Central memory CD8-positive, alpha-beta T cell (primary cell): Measurements from ENCODE around the gene GGCX.
"Not testable (repeated sequence)": the region's sequence is repeated elsewhere in the genome, so short reads cannot be mapped to it uniquely, and the experiment has no call there.

Experiments used
- ATAC-seq: fragments of 150-1000 bp; cut with Tn5 transposase; replicated peaks from 2 replicates; pipeline ENCODE4 v1.10.0; 2022; ENCODE audit warnings: mild to moderate bottlenecking, moderate FRiP score, moderate number of reproducible peaks; ENCODE audit not compliant: poor library complexity, severe bottlenecking; ENCODE audit errors: extremely low read depth
- DNase-seq, 2 donors: peaks; one replicate each; pipeline ENCODE4 v3.0.0; 2021; ENCODE audit warnings: low spot score in 2 of 2
- H3K27ac Mint-ChIP-seq: one replicate; pipeline ENCODE4 v1.8.0; 2022; ENCODE audit warnings: low read depth, mild to moderate bottlenecking, moderate library complexity, mixed read lengths
- H3K27me3 Mint-ChIP-seq: one replicate; pipeline ENCODE4 v1.8.0; 2022; ENCODE audit warnings: mixed read lengths
- H3K36me3 Mint-ChIP-seq: one replicate; pipeline ENCODE4 v1.8.0; 2022; ENCODE audit warnings: mild to moderate bottlenecking, moderate library complexity, mixed read lengths; ENCODE audit not compliant: insufficient read depth
- H3K4me1 Mint-ChIP-seq: one replicate; pipeline ENCODE4 v1.8.0; 2022; ENCODE audit warnings: mixed read lengths
- H3K4me3 Mint-ChIP-seq: one replicate; pipeline ENCODE4 v1.8.0; 2022; ENCODE audit warnings: mild to moderate bottlenecking, moderate library complexity, mixed read lengths
- H3K9me3 Mint-ChIP-seq: one replicate; pipeline ENCODE4 v1.8.0; 2022; ENCODE audit warnings: mixed read lengths

Gene GGCX

DNA sequence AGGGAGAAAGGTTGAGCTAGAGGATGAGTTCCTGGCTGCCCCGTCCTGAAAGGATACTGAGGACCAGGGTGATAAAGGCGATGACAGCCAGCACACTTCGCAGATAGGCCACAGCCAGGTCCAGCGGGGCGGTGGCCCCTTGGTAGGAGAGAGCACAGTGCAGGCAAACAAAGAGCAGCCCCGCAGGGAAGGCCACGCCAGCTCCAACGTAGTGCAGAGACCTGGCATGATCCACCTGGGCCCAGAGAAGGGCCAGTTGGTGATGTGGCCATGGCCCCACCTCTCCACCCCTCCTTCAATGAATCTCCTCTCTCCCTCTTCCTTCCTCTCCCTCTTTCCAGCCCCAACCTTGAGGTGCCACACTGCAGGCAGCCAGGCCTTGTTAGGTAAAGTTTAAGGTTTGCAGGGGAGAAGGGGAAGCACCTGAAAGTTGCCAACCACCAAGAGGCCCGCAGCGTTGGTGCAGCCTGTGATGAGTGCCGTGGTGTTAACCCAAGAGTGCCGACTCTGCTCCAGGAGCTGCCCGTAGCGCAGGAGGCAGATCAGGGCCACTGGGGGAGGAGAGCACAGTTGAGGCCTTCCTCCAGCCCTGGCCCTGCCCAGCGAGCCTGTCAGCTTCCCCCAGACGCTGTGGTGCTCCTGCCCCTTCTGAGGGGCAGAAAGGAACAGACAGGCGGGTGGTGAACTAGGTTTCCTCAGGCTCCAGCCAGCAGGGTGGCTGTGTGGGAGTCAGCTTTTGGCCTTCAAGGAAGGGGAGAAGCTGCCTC, 38.4 kb upstream of the GGCX start:
- Mint-ChIP-seq H3K4me3 (no peak overlapping the region), H3K27me3 (no peaks in the 10 kb centered on the region), H3K36me3 (peaks cover 16% of the 10 kb centered on the region), H3K27ac (no peak overlapping the region), H3K4me1 (peaks cover 49% of the 10 kb centered on the region), H3K9me3 (no peaks in the 10 kb centered on the region)
- ATAC-seq (no peak), DNase-seq (no peak)

DNA sequence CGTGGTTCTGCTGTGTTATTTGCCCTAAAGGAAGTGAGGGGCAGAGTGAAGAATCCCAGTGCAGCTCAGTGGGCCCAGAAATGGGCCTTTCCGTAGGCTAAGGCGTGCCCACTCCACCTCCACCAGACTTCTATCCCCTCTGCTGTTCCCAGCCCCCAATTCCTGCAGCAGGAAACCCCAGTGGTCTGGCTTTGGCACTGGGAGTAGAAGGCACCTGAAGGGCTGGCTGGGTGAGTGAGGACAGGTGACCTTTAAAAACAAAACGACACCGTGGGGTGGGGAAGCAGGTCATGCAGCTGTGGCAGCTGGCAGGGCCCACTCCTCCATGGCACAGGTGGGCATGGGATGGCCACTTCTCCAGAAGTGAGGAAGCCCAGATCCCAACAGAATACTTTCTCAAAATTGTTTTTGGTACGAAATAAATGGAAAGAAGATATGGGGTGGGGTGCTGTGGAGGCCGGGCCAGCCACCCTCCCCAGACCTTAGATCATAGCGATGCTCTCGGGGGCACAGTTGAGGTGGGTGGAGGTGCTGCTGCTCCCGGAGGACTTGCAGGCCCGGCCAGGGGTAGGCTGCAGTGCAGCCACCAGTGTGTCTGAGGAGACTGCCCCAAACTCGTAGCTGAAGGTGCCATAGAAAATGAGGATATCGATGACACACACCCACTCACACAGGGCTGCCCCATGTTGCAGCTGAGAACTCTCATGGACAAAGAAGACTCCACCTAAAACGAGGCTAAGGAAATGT, 37.5 kb upstream of the GGCX start:
- Mint-ChIP-seq H3K4me1 (peaks cover 55% of the 10 kb centered on the region), H3K27ac (no peak overlapping the region), H3K36me3 (peaks cover 16% of the 10 kb centered on the region), H3K4me3 (no peak overlapping the region), H3K27me3 (no peaks in the 10 kb centered on the region), H3K9me3 (no peaks in the 10 kb centered on the region)
- no peak for ATAC-seq
- no peak for DNase-seq

DNA sequence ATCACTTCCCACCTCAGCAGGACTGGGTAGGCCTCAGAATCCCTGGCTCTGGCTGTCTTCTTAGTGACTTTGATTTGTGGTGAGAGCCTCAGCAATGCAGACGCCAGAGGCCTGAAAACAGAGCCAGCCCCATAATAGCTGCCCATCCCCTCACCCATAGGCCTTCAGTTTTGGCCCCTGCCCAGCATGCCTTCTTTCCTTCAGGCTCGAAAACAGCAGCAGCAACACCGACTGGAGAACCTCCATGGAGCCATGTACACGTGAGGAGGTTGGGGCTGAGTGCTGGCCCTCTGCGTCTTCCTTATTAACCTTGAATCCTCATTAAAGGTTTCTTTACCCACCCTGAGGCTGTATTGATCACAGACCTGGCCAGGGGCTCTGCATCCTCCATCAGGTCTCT, 35.9 kb upstream of the GGCX start:
- Mint-ChIP-seq H3K9me3 (no peaks in the 10 kb centered on the region), H3K27ac (no peak overlapping the region), H3K27me3 (no peaks in the 10 kb centered on the region), H3K36me3 (peaks cover 18% of the 10 kb centered on the region), H3K4me1 (peaks cover 45% of the 10 kb centered on the region), H3K4me3 (peak overlapping the region; percentile 100)
- no peak for ATAC-seq
- DNase-seq, result no peak

DNA sequence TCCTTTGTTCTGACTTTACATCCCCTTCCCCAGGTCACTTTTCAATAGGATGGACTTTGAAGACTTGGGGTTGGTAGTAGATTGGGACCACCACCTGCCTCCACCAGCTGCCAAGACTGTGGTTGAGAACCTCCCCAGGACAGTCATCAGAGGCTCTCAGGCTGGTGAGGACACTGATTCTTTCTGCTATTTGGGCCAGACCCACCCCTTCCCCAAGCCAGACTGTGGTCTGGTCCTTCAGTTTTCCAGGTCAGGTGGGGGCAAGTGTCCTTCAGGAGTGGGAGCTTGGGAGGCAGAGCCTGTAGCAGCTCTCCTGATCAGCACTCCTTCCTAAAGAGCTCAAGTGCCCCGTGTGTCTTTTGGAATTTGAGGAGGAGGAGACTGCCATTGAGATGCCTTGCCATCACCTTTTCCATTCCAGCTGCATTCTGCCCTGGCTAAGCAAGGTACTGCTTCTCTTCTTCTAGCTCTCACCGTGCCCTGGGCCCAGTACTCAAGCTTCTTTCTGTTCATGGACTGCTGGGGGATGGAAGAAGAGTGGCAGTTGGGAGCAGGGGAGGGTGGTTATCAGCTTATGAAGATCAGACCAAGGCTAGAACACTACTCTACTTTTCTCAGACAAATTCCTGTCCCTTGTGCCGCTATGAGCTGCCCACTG, 35.3 kb upstream of the GGCX start:
- Mint-ChIP-seq H3K27me3 (no peaks in the 10 kb centered on the region), H3K9me3 (no peaks in the 10 kb centered on the region), H3K4me3 (peak overlapping the region; percentile 100), H3K27ac (peak overlapping the region; percentile 100), H3K4me1 (peaks cover 40% of the 10 kb centered on the region), H3K36me3 (peaks cover 13% of the 10 kb centered on the region)
- ATAC-seq (no peak), DNase-seq (no peak)

DNA sequence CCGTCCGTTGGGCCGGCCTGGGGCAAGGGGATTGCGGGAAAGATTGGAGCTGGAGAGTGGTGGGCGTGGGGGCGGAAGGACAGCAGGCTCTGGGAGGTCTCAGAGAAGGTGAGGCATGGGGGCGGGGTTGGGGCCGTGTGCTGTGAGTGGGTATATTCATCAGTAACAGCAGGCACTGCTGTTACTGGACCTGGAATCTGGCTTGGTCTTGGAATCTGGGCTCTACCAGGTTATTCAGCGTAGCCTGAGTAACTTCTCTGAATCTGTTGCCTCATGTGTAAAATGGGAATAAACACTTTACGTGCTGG, 34.7 kb upstream of the GGCX start:
- H3K27me3 Mint-ChIP-seq, result no peaks in the 10 kb centered on the region
- peaks cover 38% of the 10 kb centered on the region for H3K4me1 Mint-ChIP-seq
- H3K27ac Mint-ChIP-seq, result peak overlapping the region; percentile 100
- H3K9me3 Mint-ChIP-seq, result no peaks in the 10 kb centered on the region
- ATAC-seq (no peak), DNase-seq (no peak)
- H3K36me3 Mint-ChIP-seq, result peaks cover 13% of the 10 kb centered on the region
- H3K4me3 Mint-ChIP-seq, result peak overlapping the region; percentile 100

DNA sequence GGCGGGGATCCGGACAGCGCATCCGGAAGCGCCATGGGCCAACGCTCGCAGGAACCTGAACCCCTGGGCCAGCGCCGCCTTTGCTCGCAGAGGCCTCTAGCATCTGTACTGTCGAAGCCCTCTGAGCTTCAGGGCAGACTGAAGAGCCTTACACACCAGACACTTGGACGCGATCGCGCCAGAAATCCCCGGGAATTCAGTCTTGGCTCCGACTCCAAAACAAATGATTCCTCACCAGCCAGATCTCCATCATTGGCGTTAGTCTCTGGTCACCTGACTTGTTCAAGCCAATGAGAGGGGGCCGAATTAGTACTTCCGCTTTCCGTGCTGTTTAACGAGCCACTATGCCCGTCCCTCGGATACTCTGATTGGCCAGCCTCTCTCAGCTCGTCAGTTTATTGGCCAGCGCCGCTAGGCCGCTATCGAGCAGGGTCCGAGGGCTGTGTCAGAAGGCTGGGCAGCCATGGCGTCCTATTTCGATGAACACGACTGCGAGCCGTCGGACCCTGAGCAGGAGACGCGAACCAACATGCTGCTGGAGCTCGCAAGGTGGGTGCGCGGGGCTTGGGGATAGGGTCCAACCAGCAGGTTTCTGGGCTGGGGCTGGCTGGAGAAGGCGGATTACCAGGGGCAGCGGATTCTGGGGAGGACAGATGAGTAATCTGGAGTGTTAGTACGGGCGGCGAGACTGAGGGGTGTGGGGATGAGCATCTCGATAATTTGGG, 34.2 kb upstream of the GGCX start, which contains the start of gene RNF181:
Gene RNF181, plus strand, starts transcription at position 445 of the 725 bp plus-strand sequence. Its CDS starts 19 bp downstream, at position 464.
- peaks cover 43% of the 10 kb centered on the region for H3K4me1 Mint-ChIP-seq

DNA sequence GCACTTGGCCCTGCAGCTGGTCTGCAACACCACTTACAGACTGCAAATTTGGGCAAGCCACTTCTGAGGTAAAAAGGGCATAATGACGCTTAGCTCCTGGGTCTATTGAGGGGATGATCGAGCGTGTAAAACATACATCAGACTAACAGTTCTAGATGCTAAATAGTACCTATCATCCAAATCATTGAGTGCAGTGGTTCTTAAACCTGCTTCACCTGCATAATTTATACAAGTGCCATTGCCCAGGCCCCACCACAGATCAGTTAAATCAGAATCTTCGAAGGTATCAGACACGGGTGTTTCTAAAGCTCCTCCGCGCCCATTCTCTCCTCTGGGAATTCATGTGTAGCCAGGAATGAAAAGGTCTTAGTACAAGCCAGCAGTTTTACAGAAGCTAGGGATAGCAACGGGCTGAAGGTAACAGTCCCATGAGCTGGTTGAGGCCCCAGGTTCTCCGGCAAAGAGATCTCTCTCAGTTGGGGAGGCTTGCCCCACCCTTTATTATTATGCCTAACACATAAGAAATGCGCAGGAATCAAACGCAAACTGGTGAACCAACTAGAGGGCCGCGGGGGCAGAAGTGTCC, 33.5 kb upstream of the GGCX start:
- Mint-ChIP-seq H3K4me1 (peaks cover 48% of the 10 kb centered on the region), H3K36me3 (peaks cover 13% of the 10 kb centered on the region), H3K4me3 (peak overlapping the region; percentile 100), H3K9me3 (no peaks in the 10 kb centered on the region), H3K27me3 (no peaks in the 10 kb centered on the region), H3K27ac (peak overlapping the region; percentile 100)
- ATAC-seq (no peak), DNase-seq (no peak)

More for the DNA sequence above, 34.2 kb upstream of the GGCX start, which contains the start of gene RNF181:
- DNase-seq (peak; percentile 72 to 83), ATAC-seq (peak; percentile 100)
- H3K27ac Mint-ChIP-seq, result peak within 1 kb of the TSS; percentile 100
- peaks cover 13% of the 10 kb centered on the region for H3K36me3 Mint-ChIP-seq
- no peaks in the 10 kb centered on the region for H3K9me3 Mint-ChIP-seq
- H3K4me3 Mint-ChIP-seq, result peak within 1 kb of the TSS; percentile 100
- H3K27me3 Mint-ChIP-seq, result no peaks in the 10 kb centered on the region

DNA sequence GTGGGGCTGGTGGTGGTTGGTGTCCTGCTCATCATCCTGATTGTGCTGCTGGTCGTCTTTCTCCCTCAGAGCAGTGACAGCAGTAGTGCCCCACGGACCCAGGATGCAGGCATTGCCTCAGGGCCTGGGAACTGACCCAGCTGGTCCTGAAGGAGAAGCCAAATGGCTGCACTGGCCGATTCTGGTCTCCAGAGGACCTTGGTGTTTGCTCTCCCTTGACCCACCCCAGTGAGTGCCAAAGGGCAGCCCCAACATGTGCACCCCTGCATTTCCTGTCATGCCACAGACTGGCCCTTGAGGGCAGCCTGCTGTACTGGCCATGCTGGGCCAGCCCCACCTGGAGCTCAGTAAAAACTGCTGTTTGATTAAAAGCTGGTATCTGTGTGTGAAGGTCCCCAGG, 31.7 kb upstream of the GGCX start:
- peak overlapping the region; percentile 16 for H3K4me3 Mint-ChIP-seq
- H3K36me3 Mint-ChIP-seq, result peaks cover 9% of the 10 kb centered on the region
- H3K27ac Mint-ChIP-seq, result peak overlapping the region; percentile 38
- ATAC-seq (no peak), DNase-seq (no peak)
- H3K4me1 Mint-ChIP-seq, result peaks cover 59% of the 10 kb centered on the region
- no peaks in the 10 kb centered on the region for H3K27me3 Mint-ChIP-seq
- H3K9me3 Mint-ChIP-seq, result no peaks in the 10 kb centered on the region

DNA sequence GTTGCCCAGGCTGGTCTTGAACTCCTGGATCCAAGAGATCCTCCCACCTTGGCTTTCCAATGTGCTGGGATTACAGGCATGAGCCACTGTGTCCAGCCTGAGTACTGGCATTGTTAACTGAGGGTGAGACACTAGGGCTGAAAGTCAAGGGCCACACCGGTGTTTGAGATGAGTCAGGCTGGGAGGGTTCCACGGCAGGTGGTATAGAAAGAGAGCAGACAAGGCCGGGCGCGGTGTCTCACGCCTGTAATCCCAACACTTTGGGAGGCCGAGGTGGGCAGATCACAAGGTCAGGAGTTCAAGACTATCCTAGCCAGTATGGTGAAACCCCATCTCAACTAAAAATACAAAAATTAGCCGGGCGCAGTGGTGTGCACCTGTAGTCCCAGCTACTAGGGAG, 31.0 kb upstream of the GGCX start:
- H3K36me3 Mint-ChIP-seq, H3K27ac Mint-ChIP-seq, H3K27me3 Mint-ChIP-seq, H3K4me3 Mint-ChIP-seq, H3K9me3 Mint-ChIP-seq, DNase-seq, ATAC-seq: not testable (repeated sequence)
- H3K4me1 Mint-ChIP-seq, result peaks cover 64% of the 10 kb centered on the region

DNA sequence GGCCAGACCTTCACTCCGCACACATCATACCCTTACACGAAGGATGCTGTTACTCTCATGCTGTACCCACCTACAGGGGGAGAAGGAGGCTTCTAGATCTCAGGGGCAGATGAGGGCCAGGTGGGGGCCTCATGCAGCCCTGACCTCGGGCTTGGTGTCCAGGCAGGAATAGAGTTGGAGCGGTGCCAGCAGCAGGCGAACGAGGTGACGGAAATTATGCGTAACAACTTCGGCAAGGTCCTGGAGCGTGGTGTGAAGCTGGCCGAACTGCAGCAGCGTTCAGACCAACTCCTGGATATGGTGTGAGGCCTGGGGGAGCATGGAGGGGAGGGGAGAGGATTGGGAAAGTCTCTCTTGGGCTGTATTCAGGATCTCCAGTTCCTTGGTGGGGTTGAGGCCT, 30.3 kb upstream of the GGCX start:
- DNase-seq (no peak), ATAC-seq (no peak)
- H3K27me3 Mint-ChIP-seq, result no peaks in the 10 kb centered on the region
- no peaks in the 10 kb centered on the region for H3K9me3 Mint-ChIP-seq
- no peak overlapping the region for H3K27ac Mint-ChIP-seq
- H3K4me3 Mint-ChIP-seq, result no peak overlapping the region
- peaks cover 8% of the 10 kb centered on the region for H3K36me3 Mint-ChIP-seq
- H3K4me1 Mint-ChIP-seq, result peaks cover 56% of the 10 kb centered on the region

DNA sequence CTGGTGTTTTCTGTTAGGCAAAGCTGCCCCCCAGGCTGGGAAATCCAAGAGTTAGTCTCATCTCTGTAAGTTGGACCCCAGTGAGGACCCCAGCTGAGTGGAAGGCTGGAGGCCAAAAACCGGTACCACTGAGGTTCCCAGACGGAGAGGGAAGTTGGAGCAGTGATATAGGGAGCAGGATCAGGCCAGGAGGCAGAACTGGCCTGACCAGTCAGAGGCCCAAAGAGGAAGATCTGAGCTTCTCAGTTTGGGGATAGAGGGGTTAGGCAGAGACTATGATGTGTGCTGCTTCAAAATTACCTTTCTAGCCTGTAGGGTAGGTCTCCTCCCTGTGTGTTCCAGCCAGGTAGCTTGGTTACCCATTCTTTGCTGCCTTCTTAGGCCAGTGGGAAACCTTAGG, 29.7 kb upstream of the GGCX start:
- no peaks in the 10 kb centered on the region for H3K27me3 Mint-ChIP-seq
- H3K27ac Mint-ChIP-seq, result no peak overlapping the region
- peaks cover 51% of the 10 kb centered on the region for H3K4me1 Mint-ChIP-seq
- peaks cover 7% of the 10 kb centered on the region for H3K36me3 Mint-ChIP-seq
- H3K4me3 Mint-ChIP-seq, result no peak overlapping the region
- DNase-seq, result no peak
- ATAC-seq, result no peak
- H3K9me3 Mint-ChIP-seq, result no peaks in the 10 kb centered on the region
